Heart right ventricle (tissue), 16 donors: Measurements from ENCODE around the gene PNPLA5. TPM values are rescaled to one million over a fixed set of nuclear protein-coding genes. Genes with fewer than 3 reads are reported as not detected.

Source experiments
- ATAC-seq, 8 donors: fragments of 200-7000 bp; cut with Tn5 transposase; one replicate each; pipeline ENCODE4 v1.9.1; 2020; ENCODE audit warnings: mild to moderate bottlenecking in 8 of 8, moderate library complexity in 8 of 8, moderate number of reproducible peaks in 1 of 8
- DNase-seq, 2 donors: peaks; one replicate each; pipeline ENCODE4 v3.0.0-alpha.2; 2020
- H3K27ac ChIP-seq, 10 donors: fragments of 200-600 bp; sonication (generic) in 2 of 10; one replicate each; pipeline versions ENCODE4 v1.5.0 to v1.8.0; 2020 to 2022; ENCODE audit warnings: mild to moderate bottlenecking in 3 of 10
- H3K27me3 ChIP-seq, 7 donors: fragments of 200-600 bp; one replicate each; pipeline ENCODE4 v1.8.0; 2021 to 2022; ENCODE audit warnings: mild to moderate bottlenecking in 2 of 7
- H3K36me3 ChIP-seq, 9 donors: fragments of 200-600 bp; sonication (generic) in 1 of 9; one replicate each; pipeline versions ENCODE4 v1.5.0 to v1.8.0; 2020 to 2022; ENCODE audit warnings: mild to moderate bottlenecking in 2 of 9
- H3K4me1 ChIP-seq, 9 donors: fragments of 200-600 bp; sonication (generic) in 1 of 9; one replicate each; pipeline versions ENCODE4 v1.5.0 to v1.8.0; 2020 to 2022; ENCODE audit warnings: mild to moderate bottlenecking in 4 of 9
- H3K4me3 ChIP-seq, 10 donors: fragments of 200-600 bp; sonication (generic) in 2 of 10; one replicate each; pipeline versions ENCODE4 v1.5.0 to v1.8.0; 2020 to 2022; ENCODE audit warnings: mild to moderate bottlenecking in 7 of 10, moderate library complexity in 2 of 10
- H3K9me3 ChIP-seq, 11 donors: fragments of 200-600 bp in 10 of 11; sonication (generic) in 2 of 11; one replicate each; pipeline versions ENCODE4 v1.5.0 to v1.8.0; 2013 to 2022; ENCODE audit warnings: mild to moderate bottlenecking in 2 of 11, control low read depth in 1 of 11, moderate library complexity in 1 of 11
- CTCF ChIP-seq, 9 donors: fragments of 200-600 bp; sonication (generic) in 2 of 9; IDR thresholded peaks; one replicate each; pipeline versions ENCODE4 v1.5.0 to v1.8.0; 2021 to 2022; ENCODE audit warnings: antibody characterized with exemption in 9 of 9, mild to moderate bottlenecking in 5 of 9, moderate library complexity in 1 of 9
- WGBS, 2 donors: extraction: QIAGEN DNeasy Blood & Tissue Kit; methylation state at CpG; one replicate each; pipeline ENCODE4 v1.1.7; 2013; ENCODE audit warnings: inconsistent platforms in 1 of 2; 5-methylcytosine and 5-hydroxymethylcytosine counted together
- intact Hi-C, 10 donors: fragments of 100-400 bp; cut with DNase I; formaldehyde crosslinking; loops; one replicate each; pipeline versions ENCODE4 v1.11.1 to v1.14.2; 2022
- polyA plus RNA-seq, 2 donors: library from polyadenylated mRNA; stranded (reverse); fragments of 200-250 nt; gene quantifications; one replicate each; pipeline ENCODE4 v1.2.3, GENCODE V29; 2013
- total RNA-seq, 10 donors: library from RNA; stranded (reverse); fragmentation: NEBNext Ultra II Directional in 3 of 10; extraction: Animal tissue kit (Norgen Biotek cat#: 25700) in 3 of 10; gene quantifications; one replicate each; pipeline versions ENCODE4 v1.2.1 to v1.2.4, GENCODE V29; 2021 to 2023
- donor health status: Arrhythmogenic right ventricular cardiomyopathy.
- donor health status: ischemic (EF 13 %, LVEDD 7.1; RV severe dilation, severe dysfunction).
- donor health status: healthy with polysubstance abuse.
- donor health status: DM: no; HTN: yes; CAD: no.
- donor health status: DM: no; HTN: no; CAD: no.
- donor health status: ischemic (EF 25% LVEDD 6.9; RV normal size, moderate dysfunction).
- donor health status: ischemic (EF 25% LVEDD 5.7; RV mildly dilated, moderate dysfunction).
- donor health status: healthy.
- donor health status: DM: yes; HTN: yes; CAD: no.
- donor health status: Ischemic cardiomyopathy.
- donor health status: ischemic (EF 35%, LVEDD 5.7; RV mildly dilated, moderate dysfunction).
- donor health status: nonischemic (EF 11% LVEDD 7.7; RV severe dilation, severe dysfunction).
- donor health status: DM: yes; HTN: yes; CAD: no.
- donor health status: PGD.
- donor health status: ischemic (EF 29% LVEDD 5.4; RV normal size, mild dysfunction).
- donor health status: nonischemic (EF 23%, LVEDD 6.1; RV moderate dilation, normal function).

Gene PNPLA5
- total and polyA plus RNA-seq, 12 donors: not detected

- ATAC-seq (no peak), DNase-seq (no peak)
- 92 to 93% methylated on average over 21 of the region's 21 CpGs for WGBS, 2 donors
- Histone ChIP-seq H3K4me3 (no peak overlapping the region), H3K27me3 (peaks cover 0 to 9% (median 0%) of the 10 kb centered on the region in 7 donors), H3K9me3 (no peaks in the 10 kb centered on the region), H3K4me1 (no peaks in the 10 kb centered on the region), H3K27ac (no peak overlapping the region), H3K36me3 (no peaks in the 10 kb centered on the region)
- intact Hi-C loops: no loop called here
- no peak for TF ChIP-seq CTCF (IDR thresholded peaks at IDR 0.05)
Measured at GRCh38 chr22:43841742-43842141, 50.1 kb downstream of the PNPLA5 start.

GRCh38 chr22:43840851-43841250 is 51.0 kb downstream of the PNPLA5 start:
- no peak for DNase-seq
- 86 to 89% methylated on average over 16 of the region's 16 CpGs for WGBS, 2 donors
- Histone ChIP-seq H3K4me3 (no peak overlapping the region), H3K36me3 (no peaks in the 10 kb centered on the region), H3K27ac (no peak overlapping the region), H3K9me3 (no peaks in the 10 kb centered on the region), H3K27me3 (peaks cover 0 to 9% (median 0%) of the 10 kb centered on the region in 7 donors), H3K4me1 (no peaks in the 10 kb centered on the region)
- ATAC-seq: no peak
- no peak for TF ChIP-seq CTCF (IDR thresholded peaks at IDR 0.05)
- intact Hi-C loops: no loop called here

- Histone ChIP-seq H3K27me3 (peaks cover 0 to 8% (median 0%) of the 10 kb centered on the region in 7 donors), H3K36me3 (no peaks in the 10 kb centered on the region), H3K4me1 (no peaks in the 10 kb centered on the region), H3K4me3 (no peak overlapping the region), H3K9me3 (no peaks in the 10 kb centered on the region), H3K27ac (no peak overlapping the region)
- WGBS, 2 donors: 81 to 94% methylated on average over 13 of the region's 13 CpGs
- TF ChIP-seq CTCF (IDR thresholded peaks at IDR 0.05): no peak
- ATAC-seq (no peak), DNase-seq (no peak)
- intact Hi-C loops: no loop called here
Measured at GRCh38 chr22:43840431-43840830, 51.4 kb downstream of the PNPLA5 start.

GRCh38 chr22:43839781-43840180 is 52.0 kb downstream of the PNPLA5 start:
- no peak for TF ChIP-seq CTCF (IDR thresholded peaks at IDR 0.05)
- H3K4me1 ChIP-seq: no peaks in the 10 kb centered on the region
- no peaks in the 10 kb centered on the region for H3K9me3 ChIP-seq
- intact Hi-C loops: no loop called here
- H3K4me3 ChIP-seq: no peak overlapping the region
- no peaks in the 10 kb centered on the region for H3K36me3 ChIP-seq
- ATAC-seq: no peak
- no peak for DNase-seq
- H3K27ac ChIP-seq: no peak overlapping the region
- H3K27me3 ChIP-seq: peaks cover 0 to 2% (median 0%) of the 10 kb centered on the region in 7 donors
- WGBS, 2 donors: 55 to 59% methylated on average over 8 of the region's 8 CpGs
